ENCODE measurements around the gene ADAM33.

- TF ChIP-seq CTCF (conservative IDR thresholded peaks at IDR 0.05; ENCODE audit: low read length) (no peak), EZH2phosphoT487 (IDR thresholded peaks at IDR 0.05; ENCODE audit: borderline replicate concordance) (no peak)
Measured at GRCh38 chr20:3706774-3707507, 25.1 kb upstream of the ADAM33 start.
